HepG2 (cell line): ENCODE measurements around the gene TSHB.

Source experiments
- CC2D1A ChIP-seq: sonication (generic); formaldehyde crosslinking; IDR thresholded peaks from 2 replicates; pipeline ENCODE4 v1.8.1; 2023; ENCODE audit warnings: mild to moderate bottlenecking, missing genetic modification reagents
- CREM ChIP-seq, 2 experiments: sonication (generic) in 1 of 2; formaldehyde crosslinking in 1 of 2; IDR thresholded peaks; 2 replicates each; pipeline versions ENCODE4 v1.4.0 to v1.6.1; 2016 to 2020; ENCODE audit warnings: antibody characterized with exemption in 1 of 2, mild to moderate bottlenecking in 1 of 2, missing genetic modification reagents in 1 of 2
- KDM1A ChIP-seq: IDR thresholded peaks from 2 replicates; pipeline ENCODE4 v1.6.1; 2016; ENCODE audit warnings: missing compliant biosample characterization
- NCOR1 ChIP-seq: fragments of 200-600 bp; sonication (generic); IDR thresholded peaks from 2 replicates; pipeline ENCODE4 v1.7.0; 2017; ENCODE audit warnings: antibody characterized with exemption, low read length, borderline replicate concordance
- NR3C1 ChIP-seq: sonication (generic); formaldehyde crosslinking; IDR thresholded peaks from 2 replicates; pipeline ENCODE4 v1.4.0; 2020; ENCODE audit warnings: missing genetic modification reagents
- PAX8 ChIP-seq: sonication (generic); formaldehyde crosslinking; IDR thresholded peaks from 2 replicates; pipeline ENCODE4 v1.8.0; 2022; ENCODE audit warnings: mild to moderate bottlenecking, missing genetic modification reagents, borderline replicate concordance
- SETDB1 ChIP-seq: sonication (generic); formaldehyde crosslinking; IDR thresholded peaks from 2 replicates; pipeline ENCODE4 v1.5.1; 2020; ENCODE audit warnings: missing genetic modification reagents, mild to moderate bottlenecking, borderline replicate concordance
- SRF ChIP-seq: IDR thresholded peaks from 2 replicates; pipeline ENCODE4 v1.6.1; 2011; ENCODE audit warnings: mild to moderate bottlenecking, low read depth, low read length, moderate library complexity
- ZNF121 ChIP-seq: sonication (generic); formaldehyde crosslinking; IDR thresholded peaks from 2 replicates; pipeline ENCODE4 v1.5.0; 2020; ENCODE audit warnings: mild to moderate bottlenecking, missing genetic modification reagents
- TF ChIP-seq, protein P1 (sequence below): sonication (generic); formaldehyde crosslinking; IDR thresholded peaks from 2 replicates; pipeline ENCODE4 v1.4.0; 2020; ENCODE audit warnings: missing genetic modification reagents

DNA sequence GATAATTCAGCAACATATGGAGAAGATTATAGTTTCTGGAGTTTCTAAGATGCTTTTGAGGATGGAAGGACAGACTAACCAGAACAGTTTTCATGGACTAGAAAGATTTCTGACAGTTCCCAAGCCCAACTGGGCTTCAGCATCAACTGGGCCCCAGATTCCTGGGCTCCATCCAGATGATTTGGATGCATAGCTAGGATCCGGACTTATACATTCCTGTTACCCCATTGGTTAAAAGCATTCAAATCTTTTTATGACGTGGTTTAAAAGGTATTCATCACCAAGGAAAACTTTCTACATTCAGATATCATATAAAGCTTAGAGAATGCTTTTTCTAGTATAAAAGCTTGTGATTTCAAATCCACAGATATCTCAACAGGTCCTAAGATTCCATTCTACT is 29.7 kb downstream of the TSHB start:
- TF ChIP-seq SRF = no peak
- TF ChIP-seq SETDB1 = no peak
- TF ChIP-seq CC2D1A (CRISPR knock-in tag) = no peak
- TF ChIP-seq NCOR1 = no peak
- no peak for TF ChIP-seq KDM1A (CRISPR knock-in tag)
- no peak for TF ChIP-seq PAX8
- TF ChIP-seq, protein P1, sequence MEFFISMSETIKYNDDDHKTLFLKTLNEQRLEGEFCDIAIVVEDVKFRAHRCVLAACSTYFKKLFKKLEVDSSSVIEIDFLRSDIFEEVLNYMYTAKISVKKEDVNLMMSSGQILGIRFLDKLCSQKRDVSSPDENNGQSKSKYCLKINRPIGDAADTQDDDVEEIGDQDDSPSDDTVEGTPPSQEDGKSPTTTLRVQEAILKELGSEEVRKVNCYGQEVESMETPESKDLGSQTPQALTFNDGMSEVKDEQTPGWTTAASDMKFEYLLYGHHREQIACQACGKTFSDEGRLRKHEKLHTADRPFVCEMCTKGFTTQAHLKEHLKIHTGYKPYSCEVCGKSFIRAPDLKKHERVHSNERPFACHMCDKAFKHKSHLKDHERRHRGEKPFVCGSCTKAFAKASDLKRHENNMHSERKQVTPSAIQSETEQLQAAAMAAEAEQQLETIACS (CRISPR knock-in tag) = no peak
- no peak for TF ChIP-seq CREM (IDR thresholded peaks at IDR 0.05)
- no peak for TF ChIP-seq CREM (CRISPR knock-in tag; IDR thresholded peaks at IDR 0.05)
- TF ChIP-seq ZNF121 (CRISPR knock-in tag) = no peak
- no peak for TF ChIP-seq NR3C1 (CRISPR knock-in tag)
